Frontal cortex (tissue), 4 donors: ENCODE measurements around the gene ACP6. TPM values are rescaled to one million over a fixed set of nuclear protein-coding genes. Genes with fewer than 3 reads are reported as not detected.
"Not testable (repeated sequence)": the region's sequence is repeated elsewhere in the genome, so short reads cannot be mapped to it uniquely, and the experiment has no call there.

Source experiments
- DNase-seq, 2 donors: peaks; one replicate each; pipeline ENCODE4 v3.0.0; 2012; ENCODE audit warnings: low spot score in 2 of 2
- FAIRE-seq: peaks from 2 replicates; lab custom pipeline; 2012; peaks lifted over from hg19 to GRCh38; lab: Jason Lieb, UNC
- total RNA-seq: library from RNA; depleted of rRNA; stranded (reverse); fragments of >200 nt; gene quantifications from one replicate; pipeline ENCODE4 v1.2.3, GENCODE V29; 2014
- donor health status: control.
- donor health status: control.
- donor health status: control.

The ACP6 gene
- 12.6 TPM for total RNA-seq

- FAIRE-seq (no peak), DNase-seq (peak; percentile 78 to 89)
These were observed at the start of gene ACP6 for GRCh38 chr1:147670319-147671001. ACP6 (minus strand) TSS chr1:147670524; CDS start chr1:147670048, 476 bp downstream.

- FAIRE-seq (no peak), DNase-seq (no peak)
These were observed 49.4 kb upstream of the ACP6 start for GRCh38 chr1:147719711-147720225.

- no peak for DNase-seq
- FAIRE-seq, result no peak
These were observed 48.8 kb upstream of the ACP6 start for GRCh38 chr1:147719029-147719698.

GRCh38 chr1:147717706-147718097 lies 47.4 kb upstream of the ACP6 start:
- DNase-seq, result no peak
- FAIRE-seq, result no peak

- no peak for FAIRE-seq
- DNase-seq, result no peak
These were observed 46.9 kb upstream of the ACP6 start for GRCh38 chr1:147717051-147717705.

- no peak for DNase-seq
These were observed 42.3 kb upstream of the ACP6 start for GRCh38 chr1:147712605-147713004.

GRCh38 chr1:147700042-147701006 lies 30.0 kb upstream of the ACP6 start:
- no peak for FAIRE-seq

More at GRCh38 chr1:147712605-147713004, 42.3 kb upstream of the ACP6 start:
- no peak for FAIRE-seq

GRCh38 chr1:147699686-147700041 lies 29.3 kb upstream of the ACP6 start:
- DNase-seq (no peak), FAIRE-seq (no peak)

More at GRCh38 chr1:147700042-147701006, 30.0 kb upstream of the ACP6 start:
- DNase-seq, result peak in 1 of 2 donors; percentile 54

- DNase-seq (no peak), FAIRE-seq (no peak)
These were observed 12.9 kb upstream of the ACP6 start for GRCh38 chr1:147683163-147683763.

GRCh38 chr1:147680608-147681235 lies 10.4 kb upstream of the ACP6 start:
- not testable (repeated sequence) for DNase-seq, FAIRE-seq

- FAIRE-seq, DNase-seq: not testable (repeated sequence)
These were observed 7.4 kb upstream of the ACP6 start for GRCh38 chr1:147677681-147678080.

- no peak for DNase-seq
These were observed 6.2 kb upstream of the ACP6 start for GRCh38 chr1:147676311-147677085.

GRCh38 chr1:147673816-147674215 lies 3.5 kb upstream of the ACP6 start:
- FAIRE-seq (no peak), DNase-seq (no peak)

More at GRCh38 chr1:147676311-147677085, 6.2 kb upstream of the ACP6 start:
- FAIRE-seq, result no peak

- DNase-seq (no peak), FAIRE-seq (no peak)
These were observed 3.1 kb upstream of the ACP6 start for GRCh38 chr1:147673406-147673805.

GRCh38 chr1:147669469-147670318 lies 630 bp downstream of the ACP6 start:
- DNase-seq (peak in 1 of 2 donors; percentile 24), FAIRE-seq (no peak)

- FAIRE-seq (no peak), DNase-seq (no peak)
These were observed 4.8 kb downstream of the ACP6 start for GRCh38 chr1:147665521-147665920.

- DNase-seq, result no peak
- no peak for FAIRE-seq
These were observed 6.1 kb downstream of the ACP6 start for GRCh38 chr1:147664206-147664605.
